Esophagus mucosa (tissue), 1 donor: Measurements from ENCODE around the gene ELAVL1. TPM values are rescaled to one million over a fixed set of nuclear protein-coding genes. Genes with fewer than 3 reads are reported as not detected.

Experiments used
- ATAC-seq: fragments of 200-7000 bp; cut with Tn5 transposase; one replicate; pipeline ENCODE4 v1.9.1; 2020
- total RNA-seq: library from RNA; stranded (reverse); gene quantifications from one replicate; pipeline ENCODE4 v1.2.4, GENCODE V29; 2023
- donor health status: DM: yes; HTN: yes; CAD: no.

ELAVL1 gene
- total RNA-seq, 1 donor from 2014 or later: 48.7 TPM

GRCh38 chr19:7983995-7984837 lies 21.2 kb downstream of the ELAVL1 start:
- peak; percentile 66 for ATAC-seq

GRCh38 chr19:7983286-7983950 lies 22.0 kb downstream of the ELAVL1 start:
- ATAC-seq: no peak

GRCh38 chr19:7982651-7983099 lies 22.8 kb downstream of the ELAVL1 start:
- no peak for ATAC-seq

- no peak for ATAC-seq
Measured at GRCh38 chr19:7982103-7982502, 23.3 kb downstream of the ELAVL1 start.

- no peak for ATAC-seq
Measured at GRCh38 chr19:7981661-7982060, 23.8 kb downstream of the ELAVL1 start.

- ATAC-seq: no peak
Measured at GRCh38 chr19:7981199-7981598, 24.2 kb downstream of the ELAVL1 start.

GRCh38 chr19:7980635-7981121 lies 24.8 kb downstream of the ELAVL1 start:
- ATAC-seq: no peak

- no peak for ATAC-seq
Measured at GRCh38 chr19:7980168-7980567, 25.3 kb downstream of the ELAVL1 start.

GRCh38 chr19:7979559-7979958 lies 25.9 kb downstream of the ELAVL1 start:
- no peak for ATAC-seq

GRCh38 chr19:7979011-7979410 lies 26.4 kb downstream of the ELAVL1 start:
- peak; percentile 34 for ATAC-seq

- ATAC-seq: peak; percentile 16
Measured at GRCh38 chr19:7978179-7978825, 27.1 kb downstream of the ELAVL1 start.

GRCh38 chr19:7977723-7978040 lies 27.8 kb downstream of the ELAVL1 start:
- ATAC-seq: no peak

- ATAC-seq: no peak
Measured at GRCh38 chr19:7977021-7977722, 28.3 kb downstream of the ELAVL1 start.

GRCh38 chr19:7976461-7976860 lies 29.0 kb downstream of the ELAVL1 start:
- no peak for ATAC-seq

- no peak for ATAC-seq
Measured at GRCh38 chr19:7975037-7975436, 30.4 kb downstream of the ELAVL1 start.

- no peak for ATAC-seq
Measured at GRCh38 chr19:7973883-7974282, 31.6 kb downstream of the ELAVL1 start.

- ATAC-seq: no peak
Measured at GRCh38 chr19:7971553-7972520, 33.6 kb downstream of the ELAVL1 start.

GRCh38 chr19:7970716-7971448 lies 34.6 kb downstream of the ELAVL1 start:
- peak; percentile 43 for ATAC-seq

- no peak for ATAC-seq
Measured at GRCh38 chr19:7969555-7969939, 35.9 kb downstream of the ELAVL1 start.

- ATAC-seq: peak; percentile 66
Measured at GRCh38 chr19:7968796-7969554, 36.5 kb downstream of the ELAVL1 start.
